GM19468 (cell line): Measurements from ENCODE around the gene KCNK4.

Source experiments
- ATAC-seq: cut with Tn5 transposase; IDR thresholded peaks from one replicate; pipeline ENCODE4 v1.9.1; 2021; ENCODE audit warnings: mild to moderate bottlenecking, moderate library complexity, moderate number of reproducible peaks; ENCODE audit not compliant: unreplicated experiment; ENCODE audit errors: extremely low read depth

KCNK4 gene

GRCh38 chr11:64287676-64288352, 3.3 kb upstream of the KCNK4 start:
- ATAC-seq, result no peak

DNA sequence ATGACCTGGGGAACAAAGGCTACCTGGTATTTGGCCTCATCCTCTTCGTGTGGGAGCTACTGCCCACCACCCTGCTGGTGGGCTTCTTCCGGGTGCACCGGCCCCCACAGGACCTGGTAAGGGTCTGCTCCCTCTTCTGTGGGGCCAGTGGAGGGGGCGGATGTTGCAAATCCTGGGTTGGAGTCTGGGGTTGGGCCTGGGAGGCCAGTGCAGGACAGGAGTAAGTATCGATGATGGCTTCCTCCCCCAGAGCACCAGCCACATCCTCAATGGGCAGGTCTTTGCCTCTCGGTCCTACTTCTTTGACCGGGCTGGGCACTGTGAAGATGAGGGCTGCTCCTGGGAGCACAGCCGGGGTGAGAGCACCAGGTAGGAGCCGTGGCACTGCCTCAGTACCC, 2.8 kb upstream of the KCNK4 start:
- no peak for ATAC-seq

DNA sequence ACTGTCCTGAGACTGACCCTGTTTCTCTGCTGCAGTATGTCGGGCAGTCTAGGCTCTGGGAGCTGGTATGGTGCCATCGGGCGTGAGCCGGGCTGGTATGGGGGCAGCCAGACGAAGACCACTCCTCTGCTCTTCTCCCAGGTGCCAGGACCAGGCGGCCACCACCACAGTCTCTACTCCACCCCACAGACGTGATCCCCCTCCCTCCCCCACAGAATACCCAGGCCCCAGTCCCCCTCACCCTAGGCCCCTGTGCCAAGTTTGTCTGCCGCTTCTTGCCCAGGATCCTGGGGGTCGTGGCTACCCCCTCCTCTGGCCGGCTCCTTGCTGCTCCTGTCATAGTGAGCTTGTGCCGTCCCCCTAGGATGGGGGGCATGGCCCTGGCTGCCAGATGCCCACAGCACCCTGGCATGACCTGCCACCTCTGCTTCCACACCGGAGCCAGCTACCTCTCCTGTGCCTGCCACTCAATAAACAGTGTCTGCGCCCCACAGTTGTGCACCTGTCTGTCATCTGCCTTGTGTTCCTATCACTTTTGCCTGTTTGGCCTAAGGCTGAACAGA, 2.0 kb upstream of the KCNK4 start:
- no peak for ATAC-seq

- no peak for ATAC-seq
These were observed 495 bp upstream of the KCNK4 start for GRCh38 chr11:64290352-64291261.

DNA sequence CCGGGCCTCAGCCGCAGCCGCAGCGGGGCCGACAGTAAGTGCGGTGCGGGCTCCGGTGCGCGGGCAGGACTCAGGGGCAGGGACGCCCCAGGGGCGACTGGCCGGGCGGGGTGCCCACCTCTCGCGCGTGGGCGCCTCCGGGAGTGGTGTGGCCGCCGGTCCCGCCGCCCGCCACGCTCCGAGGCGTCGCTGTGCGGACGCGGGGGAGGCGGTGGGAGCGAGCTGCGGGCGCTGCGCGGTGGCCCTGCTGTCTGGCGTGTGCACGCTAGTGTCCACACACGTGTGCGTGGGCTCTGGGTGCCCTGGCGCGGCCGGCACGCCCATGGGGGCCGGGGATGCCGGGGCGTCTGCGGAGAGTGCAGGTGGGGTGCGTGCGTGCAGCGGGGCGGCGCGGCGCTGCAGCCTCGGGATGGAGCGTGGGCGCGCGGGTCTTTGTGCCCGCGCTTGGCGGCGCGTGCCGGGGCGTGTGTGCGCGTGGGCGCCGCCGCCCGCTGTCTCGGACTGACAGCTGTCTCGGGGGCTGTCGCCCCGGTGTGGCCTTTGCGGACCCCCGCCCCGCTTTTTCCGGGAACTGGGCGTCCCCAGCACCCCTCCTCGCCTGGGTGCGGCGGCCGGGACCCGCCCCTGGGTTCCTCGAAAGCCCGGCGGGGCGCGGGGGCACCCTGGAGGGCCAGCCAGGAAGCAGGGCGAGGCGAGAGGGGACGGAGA, 804 bp downstream of the KCNK4 start:
- no peak for ATAC-seq

DNA sequence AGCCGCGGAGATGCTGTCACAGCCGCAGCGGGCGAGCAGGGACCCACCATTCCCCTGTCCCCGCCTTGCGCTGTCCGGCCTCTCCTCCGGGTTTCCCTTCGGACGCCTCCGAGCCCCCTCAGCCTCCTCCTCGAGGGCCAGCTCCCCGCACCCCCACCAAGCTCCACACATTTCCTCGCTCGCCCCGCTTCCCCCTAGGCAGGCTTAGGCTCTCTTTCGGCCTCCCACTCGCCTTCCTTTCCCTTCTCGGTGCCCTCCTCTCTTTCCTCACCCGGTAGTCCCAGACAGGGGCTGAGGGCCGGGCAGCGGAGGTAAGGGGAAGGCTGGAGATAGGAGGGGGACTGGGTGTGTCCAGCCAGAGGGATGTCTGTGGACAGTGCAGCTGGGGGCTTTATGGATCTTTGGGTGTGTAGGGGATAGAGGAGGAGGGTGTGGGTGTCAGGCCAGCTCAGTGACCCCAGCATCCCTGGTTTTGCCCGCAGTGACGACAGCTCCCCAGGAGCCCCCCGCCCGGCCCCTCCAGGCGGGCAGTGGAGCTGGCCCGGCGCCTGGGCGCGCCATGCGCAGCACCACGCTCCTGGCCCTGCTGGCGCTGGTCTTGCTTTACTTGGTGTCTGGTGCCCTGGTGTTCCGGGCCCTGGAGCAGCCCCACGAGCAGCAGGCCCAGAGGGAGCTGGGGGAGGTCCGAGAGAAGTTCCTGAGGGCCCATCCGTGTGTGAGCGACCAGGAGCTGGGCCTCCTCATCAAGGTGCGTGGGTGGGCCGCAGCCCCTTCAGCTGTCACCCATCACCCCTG, 1.6 kb downstream of the KCNK4 start:
- ATAC-seq, result no peak

- no peak for ATAC-seq
These were observed 3.7 kb downstream of the KCNK4 start for GRCh38 chr11:64294774-64295173.

- ATAC-seq, result no peak
These were observed 4.7 kb downstream of the KCNK4 start for GRCh38 chr11:64295760-64296159.

- ATAC-seq, result no peak
These were observed 5.1 kb downstream of the KCNK4 start for GRCh38 chr11:64296236-64296635.

GRCh38 chr11:64296830-64297698, 6.0 kb downstream of the KCNK4 start:
- no peak for ATAC-seq

GRCh38 chr11:64297699-64298358, 6.7 kb downstream of the KCNK4 start:
- ATAC-seq, result no peak

- ATAC-seq, result no peak
These were observed 8.1 kb downstream of the KCNK4 start for GRCh38 chr11:64298966-64299846.

GRCh38 chr11:64299847-64300648, 8.9 kb downstream of the KCNK4 start, which contains the start of gene CATSPERZ:
Gene CATSPERZ, plus strand, starts transcription at chr11:64300358. Its CDS starts 53 bp downstream, at chr11:64300411.
- no peak for ATAC-seq

- ATAC-seq, result no peak
These were observed 12.3 kb downstream of the KCNK4 start for GRCh38 chr11:64303109-64304031.

GRCh38 chr11:64304032-64304315, 12.9 kb downstream of the KCNK4 start:
- ATAC-seq, result no peak
